Mesenchymal stem cell (in vitro differentiated cells and primary cell): ENCODE data around the gene CCDC144A.
A peak's percentile ranks its signal among the peaks of the same experiment; 100 is the strongest.
"Not testable (repeated sequence)": the region's sequence is repeated elsewhere in the genome, so short reads cannot be mapped to it uniquely, and the experiment has no call there.

Experiments used
- DNase-seq: peaks from one replicate; pipeline ENCODE4 v3.0.0-alpha.2; 2013
- H2AFZ ChIP-seq: one replicate; pipeline ENCODE4 v1.6.1; 2013; ENCODE audit warnings: low read depth, mild to moderate bottlenecking, control low read depth, inconsistent platforms, low read length, moderate library complexity
- H2AK5ac ChIP-seq: 2 replicates; pipeline ENCODE4 v1.6.1; 2013; ENCODE audit warnings: low read length, moderate library complexity, mild to moderate bottlenecking, inconsistent platforms; ENCODE audit not compliant: severe bottlenecking
- H2BK120ac ChIP-seq: one replicate; pipeline ENCODE4 v1.6.1; 2013; ENCODE audit warnings: low read depth, mild to moderate bottlenecking, inconsistent platforms, low read length, moderate library complexity
- H2BK12ac ChIP-seq, 2 experiments: one replicate each; pipeline ENCODE4 v1.6.1; 2013; ENCODE audit warnings: inconsistent platforms in 2 of 2, low read length in 2 of 2, mild to moderate bottlenecking in 2 of 2, moderate library complexity in 2 of 2, control low read depth in 1 of 2
- H2BK15ac ChIP-seq: one replicate; pipeline ENCODE4 v1.6.1; 2013; ENCODE audit warnings: mild to moderate bottlenecking, low read depth, inconsistent platforms; ENCODE audit not compliant: poor library complexity, severe bottlenecking
- H2BK5ac ChIP-seq: 2 replicates; pipeline ENCODE4 v1.6.1; 2013; ENCODE audit warnings: low read depth, mild to moderate bottlenecking, low read length, control low read depth, inconsistent platforms; ENCODE audit not compliant: poor library complexity, severe bottlenecking
- H3K14ac ChIP-seq, 2 experiments: one replicate each; pipeline ENCODE4 v1.6.1; 2013; ENCODE audit warnings: inconsistent platforms in 2 of 2, low read length in 2 of 2, control low read depth in 1 of 2, mild to moderate bottlenecking in 1 of 2, moderate library complexity in 1 of 2
- H3K18ac ChIP-seq, 2 experiments: one replicate each; pipeline ENCODE4 v1.6.1; 2013; ENCODE audit warnings: inconsistent platforms in 2 of 2, low read length in 2 of 2, control low read depth in 1 of 2, low read depth in 1 of 2, mild to moderate bottlenecking in 1 of 2
- H3K23ac ChIP-seq, 2 experiments: one replicate each; pipeline ENCODE4 v1.6.1; 2013; ENCODE audit warnings: inconsistent platforms in 2 of 2, low read length in 2 of 2, mild to moderate bottlenecking in 2 of 2, moderate library complexity in 2 of 2, control low read depth in 1 of 2
- H3K27ac ChIP-seq: 2 replicates; pipeline ENCODE4 v1.5.1; 2013; ENCODE audit warnings: mild to moderate bottlenecking, moderate library complexity, low read length, control low read depth, inconsistent platforms; ENCODE audit not compliant: poor library complexity, severe bottlenecking
- H3K27me3 ChIP-seq, 2 experiments: 2 replicates each; pipeline versions ENCODE4 v1.6.1 to v1.7.0; 2013; ENCODE audit warnings: low read length in 2 of 2, mild to moderate bottlenecking in 2 of 2, moderate library complexity in 2 of 2, control low read depth in 1 of 2, inconsistent platforms in 1 of 2; ENCODE audit not compliant: control insufficient read depth in 1 of 2, insufficient read depth in 1 of 2
- H3K36me3 ChIP-seq, 2 experiments: 2 replicates each; pipeline versions ENCODE4 v1.6.1 to v1.7.0; 2013; ENCODE audit warnings: low read length in 2 of 2, control low read depth in 1 of 2, inconsistent platforms in 1 of 2, low read depth in 1 of 2, mild to moderate bottlenecking in 1 of 2; ENCODE audit not compliant: insufficient read depth in 2 of 2, control insufficient read depth in 1 of 2
- H3K4ac ChIP-seq, 2 experiments: one replicate each; pipeline ENCODE4 v1.6.1; 2013; ENCODE audit warnings: inconsistent platforms in 2 of 2, low read length in 2 of 2, mild to moderate bottlenecking in 2 of 2, moderate library complexity in 2 of 2, control low read depth in 1 of 2, low read depth in 1 of 2
- H3K4me1 ChIP-seq: 2 replicates; pipeline ENCODE4 v1.6.1; 2013; ENCODE audit warnings: low read depth, low read length, control low read depth; ENCODE audit not compliant: control insufficient read depth, insufficient read depth
- H3K4me2 ChIP-seq: 2 replicates; pipeline ENCODE4 v1.6.1; 2013; ENCODE audit warnings: low read length, mild to moderate bottlenecking, inconsistent platforms; ENCODE audit not compliant: poor library complexity, severe bottlenecking
- H3K4me3 ChIP-seq, 2 experiments: 2 replicates each; pipeline versions ENCODE4 v1.5.1 to v1.7.0; 2013; ENCODE audit warnings: low read length in 2 of 2, mild to moderate bottlenecking in 2 of 2, control low read depth in 1 of 2, low read depth in 1 of 2; ENCODE audit not compliant: insufficient read depth in 1 of 2
- H3K79me1 ChIP-seq: replicated peaks from 2 replicates; pipeline ENCODE4 v1.6.1; 2013; ENCODE audit warnings: mild to moderate bottlenecking, control low read depth, low read length, inconsistent platforms; ENCODE audit not compliant: poor library complexity, severe bottlenecking
- H3K9ac ChIP-seq: 2 replicates; pipeline ENCODE4 v1.7.0; 2013; ENCODE audit warnings: mild to moderate bottlenecking, low read length, moderate library complexity
- H3K9me3 ChIP-seq: 2 replicates; pipeline ENCODE4 v1.7.0; 2013; ENCODE audit warnings: mild to moderate bottlenecking, low read length; ENCODE audit not compliant: control insufficient read depth
- H4K8ac ChIP-seq: one replicate; pipeline ENCODE4 v1.6.1; 2013; ENCODE audit warnings: inconsistent platforms, mild to moderate bottlenecking, low read length, moderate library complexity
- H4K91ac ChIP-seq: one replicate; pipeline ENCODE4 v1.6.1; 2013; ENCODE audit warnings: mild to moderate bottlenecking, low read length, inconsistent platforms
- WGBS: methylation state at CpG from one replicate; pipeline ENCODE4 v1.1.7; 2013; ENCODE audit warnings: mixed read lengths; 5-methylcytosine and 5-hydroxymethylcytosine counted together

Gene CCDC144A

GRCh38 chr17:16666907-16667636 is 23.0 kb upstream of the CCDC144A start:
- H2BK12ac ChIP-seq = not testable (repeated sequence)

DNA sequence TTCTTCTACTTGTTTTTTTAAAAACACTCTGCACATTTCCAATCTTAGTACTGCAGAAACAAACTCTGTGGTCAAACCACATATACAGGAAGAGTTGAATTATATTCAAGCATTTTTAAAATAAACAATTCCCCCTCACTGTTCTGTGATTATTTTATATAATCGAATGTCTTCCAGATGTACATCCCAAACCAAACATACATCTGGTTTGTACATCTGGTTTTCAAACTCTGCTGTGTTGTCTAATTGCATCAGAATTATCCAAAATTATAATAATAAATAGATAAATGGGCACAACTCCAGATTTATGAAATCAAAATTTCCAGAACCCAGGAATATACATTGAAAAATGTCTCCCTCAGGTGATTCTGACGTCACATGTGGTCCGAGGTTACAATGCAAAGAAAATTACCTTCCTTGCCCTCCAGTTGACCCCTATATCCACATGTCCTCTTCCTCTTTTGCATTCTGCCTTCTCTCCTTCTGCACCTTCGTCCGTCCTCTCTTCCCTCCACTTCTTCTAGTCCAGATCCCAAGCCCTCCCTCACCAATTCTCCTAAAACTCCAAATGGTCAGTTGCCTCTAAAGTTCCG is 13.3 kb upstream of the CCDC144A start:
- no peak overlapping the region for H3K27ac ChIP-seq
- H2BK5ac ChIP-seq = no peak overlapping the region
- H3K23ac ChIP-seq = no peak overlapping the region
- DNase-seq = no peak
- 90% methylated on average over 5 of the region's 6 CpGs for WGBS
- no peak overlapping the region for H3K18ac ChIP-seq
- no peak overlapping the region for H3K9ac ChIP-seq
- H2AK5ac ChIP-seq = no peak overlapping the region
- no peaks in the 10 kb centered on the region for H3K4me1 ChIP-seq
- H2BK12ac ChIP-seq = no peak overlapping the region
- peak overlapping the region; percentile 40 for H3K4me2 ChIP-seq
- H3K14ac ChIP-seq = no peak overlapping the region
- no peaks in the 10 kb centered on the region for H3K36me3 ChIP-seq
- H3K4me3 ChIP-seq = no peak overlapping the region
- H2AFZ ChIP-seq = no peak overlapping the region
- H3K79me1 ChIP-seq = no peaks in the 10 kb centered on the region
- H2BK15ac ChIP-seq = no peak overlapping the region
- no peaks in the 10 kb centered on the region for H3K9me3 ChIP-seq
- H2BK120ac ChIP-seq = no peak overlapping the region
- no peak overlapping the region for H4K8ac ChIP-seq
- no peak overlapping the region for H4K91ac ChIP-seq
- no peaks in the 10 kb centered on the region for H3K27me3 ChIP-seq
- no peak overlapping the region for H3K4ac ChIP-seq

More at GRCh38 chr17:16666907-16667636, 23.0 kb upstream of the CCDC144A start:
- not testable (repeated sequence) for H2BK120ac ChIP-seq, H3K27me3 ChIP-seq, H3K4me1 ChIP-seq, H2AFZ ChIP-seq, H2BK5ac ChIP-seq, H3K18ac ChIP-seq, H2BK15ac ChIP-seq, H4K91ac ChIP-seq, H3K9ac ChIP-seq, H3K14ac ChIP-seq, H3K27ac ChIP-seq, H2AK5ac ChIP-seq, H3K4ac ChIP-seq, DNase-seq, H3K23ac ChIP-seq, H3K79me1 ChIP-seq, H4K8ac ChIP-seq, H3K36me3 ChIP-seq, H3K9me3 ChIP-seq
- peak overlapping the region; percentile 14 for H3K4me2 ChIP-seq
- H3K4me3 ChIP-seq = peak overlapping the region in 1 of 2 experiments; percentile 69
- WGBS = 41% methylated on average over 33 of the region's 61 CpGs

DNA sequence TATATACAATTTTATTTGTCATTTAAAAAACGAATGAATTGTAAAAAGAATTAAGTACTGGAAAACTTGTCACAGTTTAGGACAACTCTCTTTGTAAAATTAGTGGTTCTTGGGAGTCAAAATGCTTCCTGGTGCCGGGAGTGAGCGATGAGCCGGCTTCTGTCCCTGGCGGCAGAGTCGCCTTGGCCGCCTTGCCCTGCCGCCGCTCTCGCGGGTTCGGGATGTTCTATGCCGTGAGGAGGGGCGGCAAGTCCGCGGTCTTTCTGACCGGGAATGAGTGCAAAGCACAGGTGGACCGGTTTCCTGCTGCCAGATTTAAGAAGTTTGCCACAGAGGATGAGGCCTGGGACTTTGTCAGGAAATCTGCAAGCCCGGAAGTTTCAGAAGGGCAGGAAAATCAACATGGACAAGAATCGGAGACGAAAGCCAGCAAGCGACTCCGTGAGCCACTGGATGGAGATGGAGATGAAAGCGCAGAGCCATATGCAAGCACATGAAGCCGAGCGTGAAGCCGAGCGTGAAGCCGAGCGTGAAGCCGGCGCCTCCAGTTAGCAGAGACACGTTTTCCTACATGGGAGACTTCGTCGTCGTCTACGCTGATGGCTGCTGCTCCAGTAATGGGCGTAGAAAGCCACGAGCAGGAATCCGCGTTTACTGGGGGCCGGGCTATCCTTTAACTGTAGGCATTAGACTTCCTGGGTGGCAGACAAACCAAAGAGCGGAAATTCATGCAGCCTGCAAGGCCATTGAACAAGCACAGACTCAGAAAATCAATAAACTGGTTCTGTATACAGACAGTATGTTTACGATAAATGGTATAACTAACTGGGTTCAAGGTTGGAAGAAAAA is 6.5 kb upstream of the CCDC144A start:
- H3K4me3 ChIP-seq = peak overlapping the region in 1 of 2 experiments; percentile 51
- not testable (repeated sequence) for H3K27ac ChIP-seq, H3K23ac ChIP-seq, H3K4me1 ChIP-seq, H3K36me3 ChIP-seq, H2BK12ac ChIP-seq, H2AK5ac ChIP-seq, H2AFZ ChIP-seq, DNase-seq, H3K4ac ChIP-seq, H3K27me3 ChIP-seq, H3K18ac ChIP-seq, H2BK5ac ChIP-seq, H4K8ac ChIP-seq, H2BK15ac ChIP-seq, H3K9ac ChIP-seq, H3K4me2 ChIP-seq, H4K91ac ChIP-seq, H2BK120ac ChIP-seq, H3K14ac ChIP-seq, H3K79me1 ChIP-seq, H3K9me3 ChIP-seq
- 87% methylated on average over 44 of the region's 44 CpGs for WGBS

DNA sequence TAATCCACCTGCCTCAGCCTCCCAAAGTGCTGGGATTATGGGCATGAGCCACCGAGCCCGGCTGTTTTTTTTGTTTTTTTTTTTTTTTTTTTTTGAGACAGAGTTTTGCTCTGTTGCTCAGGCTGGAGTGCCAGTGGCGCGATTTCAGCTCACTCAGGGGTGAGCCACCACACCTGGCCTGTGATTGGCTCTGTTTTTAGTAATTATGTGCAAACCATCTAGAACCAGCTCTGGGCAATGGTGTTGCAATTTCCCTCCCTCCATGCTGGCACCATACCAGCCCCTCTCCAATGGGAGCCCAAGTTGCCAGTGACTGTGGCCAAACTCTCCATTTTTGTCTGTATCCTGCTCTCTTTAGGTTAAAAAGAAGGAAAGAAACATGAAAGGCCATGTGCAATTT is 4.0 kb upstream of the CCDC144A start:
- 92% methylated on average over 2 of the region's 4 CpGs for WGBS
- H3K27me3 ChIP-seq, H2BK12ac ChIP-seq, H3K9ac ChIP-seq, H3K9me3 ChIP-seq, H3K18ac ChIP-seq, H3K4ac ChIP-seq, H2AK5ac ChIP-seq, H3K4me2 ChIP-seq, H3K79me1 ChIP-seq, H4K8ac ChIP-seq, H3K4me3 ChIP-seq, H3K14ac ChIP-seq, H3K23ac ChIP-seq, H3K4me1 ChIP-seq, H2BK15ac ChIP-seq, H2AFZ ChIP-seq, H2BK5ac ChIP-seq, H4K91ac ChIP-seq, H3K27ac ChIP-seq, H3K36me3 ChIP-seq, H2BK120ac ChIP-seq, DNase-seq: not testable (repeated sequence)
